Activated T-cell treated with anti-CD3 and anti-CD28 coated beads, Interleukin-2, amount 50 U/mL, for 1 hour (primary cell): ENCODE results near the gene PACRG.

ENCODE experiments used
- DNase-seq: peaks from one replicate; pipeline ENCODE4 v3.0.0-alpha.2; 2020

PACRG gene

DNA sequence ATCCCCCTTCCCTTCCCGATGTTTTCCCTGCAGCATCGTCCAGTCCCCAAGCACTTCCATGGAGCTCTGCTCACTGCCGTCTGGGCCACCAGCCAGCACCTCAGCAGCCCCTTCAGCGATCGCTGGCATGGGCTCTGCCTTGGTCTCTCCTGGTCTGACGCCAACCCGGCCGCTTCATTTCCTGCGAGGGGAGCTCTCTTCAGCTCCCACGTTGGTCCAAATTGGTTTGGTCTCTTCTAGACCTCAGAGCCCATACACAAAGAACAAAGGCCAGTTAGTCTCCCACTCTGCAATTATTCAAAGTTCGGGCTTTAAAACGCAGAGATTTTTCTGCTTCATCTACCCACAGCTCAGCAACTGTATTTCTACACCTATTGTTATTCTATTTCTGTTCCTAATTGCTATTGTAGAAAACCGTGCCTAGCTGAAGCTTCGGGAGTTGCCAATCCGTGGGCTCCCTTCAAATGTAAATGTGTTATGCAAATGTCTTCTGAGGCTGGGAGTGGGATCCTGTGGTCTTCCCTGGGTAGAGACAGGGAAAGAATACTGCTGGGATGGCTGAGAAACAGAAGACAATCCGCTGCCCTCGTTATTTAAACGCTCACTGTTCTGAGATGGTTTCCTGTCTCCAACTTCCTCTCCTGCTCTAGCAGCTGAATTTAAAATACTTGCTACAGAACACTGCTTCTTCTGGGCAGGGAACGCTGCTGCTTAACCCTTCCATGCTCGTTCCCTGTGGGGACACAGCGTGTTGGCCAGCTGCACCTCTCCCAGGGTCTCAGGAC lies 532.5 kb downstream of the PACRG start:
- DNase-seq: no peak

DNA sequence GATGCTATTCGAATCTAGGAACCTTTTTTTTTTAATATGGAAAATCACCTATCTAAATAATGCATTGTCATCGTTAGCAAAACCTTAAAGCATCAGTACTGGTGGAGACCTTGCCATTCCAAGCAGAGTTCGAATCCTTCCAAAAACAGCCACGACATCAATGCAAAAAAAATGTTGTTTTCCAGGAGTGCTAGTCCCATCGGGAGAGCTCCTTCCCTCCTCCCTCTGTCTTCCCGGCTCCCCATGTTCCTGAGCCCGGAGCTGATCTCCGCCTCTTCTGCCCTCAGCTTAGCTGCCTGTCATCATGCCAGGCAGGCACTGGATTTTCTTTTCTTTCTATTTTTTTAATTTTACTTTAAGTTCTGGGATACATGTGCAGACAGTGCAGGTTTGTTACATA lies 533.1 kb downstream of the PACRG start:
- no peak for DNase-seq

DNA sequence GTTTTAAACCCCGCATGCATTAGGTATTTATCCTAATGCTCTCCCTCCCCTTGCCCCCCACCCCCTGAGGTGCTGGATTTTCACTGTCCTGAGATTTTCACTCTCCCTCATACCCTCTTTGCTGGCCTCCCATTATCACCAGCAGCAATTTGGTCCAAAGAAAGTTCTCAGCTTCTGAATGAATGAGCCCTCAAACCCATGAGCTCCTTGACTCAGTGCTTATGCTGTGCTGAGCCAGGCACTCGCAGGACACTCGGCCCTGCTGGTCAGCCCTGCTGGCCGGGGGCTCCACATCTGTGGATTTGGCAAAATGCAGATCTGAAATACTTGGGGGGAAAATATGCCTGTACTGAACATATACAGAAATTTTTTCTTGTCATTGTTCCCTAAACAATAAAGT lies 533.6 kb downstream of the PACRG start:
- DNase-seq: no peak

DNA sequence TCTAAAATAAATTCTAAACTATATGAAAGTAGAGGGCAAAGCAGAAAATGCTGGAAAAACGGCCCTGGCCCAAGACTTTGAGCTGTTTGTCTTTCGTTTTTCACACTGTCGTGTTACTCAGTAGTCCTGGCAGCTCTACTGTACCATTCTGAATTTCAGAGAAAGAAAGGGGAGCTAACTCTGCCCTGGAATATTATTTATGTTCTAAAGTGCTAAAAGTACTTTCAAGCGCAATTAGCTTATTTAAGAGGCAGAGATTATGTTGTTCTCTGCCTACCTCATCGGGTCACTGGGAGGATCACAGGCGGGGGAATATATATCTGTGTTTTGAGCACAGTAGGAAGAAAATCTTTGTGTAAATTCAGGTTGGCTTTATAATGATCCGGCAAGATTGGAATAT lies 534.3 kb downstream of the PACRG start:
- no peak for DNase-seq

DNA sequence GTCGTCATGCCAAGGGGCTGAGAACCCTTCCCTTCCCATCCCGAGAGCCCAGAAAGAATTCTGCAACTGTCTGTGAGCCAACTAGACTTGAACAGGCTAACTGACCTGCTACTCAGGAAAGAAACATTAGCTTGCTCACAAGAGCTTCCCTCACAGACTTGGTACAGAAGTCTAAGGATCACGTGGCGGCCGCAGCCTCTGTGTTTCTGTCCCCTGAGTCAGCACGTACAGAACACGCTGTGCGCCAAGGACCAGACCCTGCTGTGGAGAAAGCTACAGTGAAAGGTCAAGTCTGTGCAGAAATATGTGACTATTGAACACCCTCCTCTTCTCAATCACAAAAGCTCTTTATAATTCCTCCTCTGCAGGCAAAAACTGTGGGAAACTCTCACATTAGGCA lies 535.4 kb downstream of the PACRG start:
- DNase-seq: no peak

DNA sequence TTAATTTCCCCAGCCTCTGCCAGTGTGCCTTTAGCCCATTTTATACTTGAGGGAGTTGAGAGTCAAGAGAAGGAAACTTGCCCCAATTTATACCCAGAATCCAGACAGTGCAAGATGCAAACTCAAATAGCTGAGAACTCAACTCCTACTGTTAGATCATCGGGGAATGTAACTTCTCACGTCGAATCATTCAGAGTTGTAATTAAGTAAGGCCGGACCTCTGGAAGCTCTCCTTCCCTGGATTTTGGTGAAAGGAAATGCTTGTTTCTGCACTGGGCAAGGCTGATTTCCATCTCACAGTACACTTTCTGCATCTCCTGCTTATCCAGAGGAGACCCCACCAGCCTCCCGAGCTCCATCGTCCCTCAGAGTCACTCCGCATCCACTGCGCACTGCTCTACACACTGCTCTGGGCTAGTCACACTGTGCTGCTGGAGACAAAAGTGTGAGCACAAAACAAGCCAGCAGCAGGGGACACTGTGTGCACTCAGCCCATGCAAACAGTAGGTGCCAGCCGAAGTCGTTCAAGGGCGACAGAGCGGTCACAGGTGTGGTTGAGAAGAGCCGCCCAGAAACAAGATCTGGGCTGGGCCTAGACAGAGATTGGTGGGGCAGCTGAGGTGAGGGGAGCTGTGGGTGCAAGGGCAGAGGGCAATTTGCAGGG lies 536.4 kb downstream of the PACRG start:
- no peak for DNase-seq

DNA sequence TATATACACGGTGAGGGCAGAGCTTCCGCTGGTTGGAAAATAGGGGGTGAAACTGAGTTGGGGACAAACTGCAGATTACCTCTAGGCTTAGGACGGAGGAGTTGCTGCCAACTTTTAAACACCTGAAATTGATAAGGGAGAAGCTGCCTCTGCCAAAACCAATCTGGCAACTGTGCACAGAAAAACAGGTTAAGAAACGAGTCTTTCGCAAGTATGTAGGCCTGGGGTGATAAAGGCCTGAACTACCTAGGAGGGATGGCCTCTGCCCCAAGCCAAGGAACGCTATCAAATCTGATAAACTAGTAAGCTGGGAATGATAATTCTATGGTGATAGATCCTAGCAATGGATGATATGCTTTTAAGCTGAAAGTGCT lies 536.9 kb downstream of the PACRG start:
- DNase-seq: no peak

DNA sequence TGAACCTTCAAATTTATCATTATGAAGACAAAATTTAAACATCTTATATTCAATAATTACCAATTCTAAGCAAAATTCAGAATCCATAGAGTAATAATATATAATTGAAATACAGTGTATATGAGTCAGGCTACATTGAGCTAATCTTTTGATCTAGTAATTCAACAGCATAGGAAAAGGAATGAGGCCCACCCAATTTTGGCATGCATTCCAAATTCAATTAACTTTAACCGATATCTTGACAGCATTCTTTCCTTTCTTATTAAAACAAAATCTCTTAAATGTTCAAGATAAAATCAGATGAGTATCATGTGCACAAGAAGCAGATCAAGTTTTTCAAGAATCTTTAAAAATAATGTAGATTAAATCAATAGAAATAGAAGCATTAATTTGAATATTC lies 553.9 kb downstream of the PACRG start:
- no peak for DNase-seq

DNA sequence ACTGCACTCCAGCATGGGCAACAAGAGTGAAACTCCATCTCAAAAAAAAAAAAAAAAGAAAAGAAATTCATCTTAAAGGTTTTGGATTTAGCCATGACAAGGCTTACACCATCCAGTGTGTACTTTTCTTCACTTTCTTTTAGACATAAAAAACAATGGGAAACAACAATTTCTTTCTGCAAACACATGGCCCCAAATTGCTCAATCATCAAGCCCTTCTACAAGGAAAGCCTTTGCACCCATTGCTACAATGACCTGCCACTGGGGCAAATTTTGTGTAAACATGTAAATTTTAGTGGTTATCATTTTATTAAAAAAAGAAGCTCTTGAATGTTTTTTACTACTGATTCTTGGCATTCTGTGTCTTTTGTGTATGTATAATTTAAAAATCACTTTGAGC lies 554.9 kb downstream of the PACRG start:
- DNase-seq: no peak

DNA sequence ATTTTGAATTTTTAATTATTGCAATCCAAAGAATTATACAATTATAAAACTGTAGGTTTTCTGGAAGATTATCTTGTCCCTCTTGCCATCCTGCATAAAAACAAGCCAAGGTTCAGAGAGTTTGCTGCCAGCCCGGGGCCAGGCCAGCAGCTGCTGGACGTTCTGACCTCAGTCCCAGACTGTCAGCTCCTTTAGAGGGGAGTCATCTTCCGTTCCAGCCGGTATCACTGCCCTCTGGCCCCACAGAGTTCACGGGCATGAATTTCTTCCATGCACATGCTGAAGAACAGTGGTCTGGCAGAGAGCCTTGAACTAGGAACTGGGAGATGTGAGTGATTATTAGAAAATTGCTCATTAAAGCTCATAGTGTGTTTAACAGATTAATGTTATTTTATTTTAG lies 556.4 kb downstream of the PACRG start:
- DNase-seq: no peak

DNA sequence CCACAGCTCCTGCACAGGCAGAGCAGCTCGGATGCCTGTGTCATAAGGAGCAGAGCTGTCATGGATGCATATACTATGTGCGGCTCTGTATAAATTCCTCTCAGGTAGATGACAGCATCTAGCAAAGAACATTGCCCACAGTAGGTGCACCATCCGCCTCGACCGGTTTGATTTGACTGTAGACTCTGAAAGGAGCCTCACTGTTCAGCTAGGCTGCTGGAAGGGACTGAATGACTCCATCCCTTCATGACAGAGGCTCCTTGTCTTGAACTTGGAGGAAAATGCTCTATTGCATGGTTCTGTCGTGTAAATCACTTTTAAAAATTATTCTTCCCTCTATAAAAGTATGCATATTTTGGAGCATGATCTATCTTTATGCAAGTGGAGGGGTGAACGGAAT lies 557.9 kb downstream of the PACRG start:
- no peak for DNase-seq

DNA sequence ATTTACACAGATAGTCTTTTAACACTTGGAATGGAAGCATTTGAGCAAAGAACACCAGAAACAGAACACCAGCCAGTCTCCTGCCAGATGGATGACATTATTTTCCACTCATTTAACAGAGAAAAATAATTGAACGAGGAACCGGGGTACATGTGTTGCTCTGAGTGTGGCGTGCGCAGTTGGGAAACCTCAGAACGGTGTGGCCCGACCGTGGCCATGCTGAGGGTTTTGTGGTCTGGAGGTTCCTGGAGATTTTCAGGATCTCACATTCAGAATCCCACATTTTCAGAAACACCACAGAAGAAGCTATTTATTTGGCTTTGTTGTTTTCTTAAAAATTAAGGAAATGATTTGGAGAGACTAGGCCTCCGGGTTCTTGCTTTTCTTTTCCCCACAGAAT lies 559.9 kb downstream of the PACRG start:
- DNase-seq: no peak

DNA sequence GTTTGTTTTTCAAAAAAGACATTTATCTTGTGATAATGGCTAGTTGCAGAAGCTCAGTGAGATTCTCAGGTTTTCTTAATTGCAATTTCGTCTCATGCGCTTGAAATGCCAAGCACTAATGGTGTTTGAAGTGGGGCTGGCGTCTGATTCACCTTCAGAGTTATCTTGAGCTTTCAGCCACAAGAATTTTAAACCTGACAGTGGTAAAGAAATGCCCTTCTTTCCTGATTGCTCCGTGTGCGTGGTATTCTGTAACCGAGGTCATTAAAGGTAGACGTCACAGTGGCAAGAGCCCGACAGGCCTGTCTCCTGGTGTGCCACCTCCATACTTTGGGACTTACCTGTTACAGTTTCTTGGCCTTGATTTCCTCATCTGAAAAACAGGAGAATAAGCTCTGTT lies 560.3 kb downstream of the PACRG start:
- no peak for DNase-seq

DNA sequence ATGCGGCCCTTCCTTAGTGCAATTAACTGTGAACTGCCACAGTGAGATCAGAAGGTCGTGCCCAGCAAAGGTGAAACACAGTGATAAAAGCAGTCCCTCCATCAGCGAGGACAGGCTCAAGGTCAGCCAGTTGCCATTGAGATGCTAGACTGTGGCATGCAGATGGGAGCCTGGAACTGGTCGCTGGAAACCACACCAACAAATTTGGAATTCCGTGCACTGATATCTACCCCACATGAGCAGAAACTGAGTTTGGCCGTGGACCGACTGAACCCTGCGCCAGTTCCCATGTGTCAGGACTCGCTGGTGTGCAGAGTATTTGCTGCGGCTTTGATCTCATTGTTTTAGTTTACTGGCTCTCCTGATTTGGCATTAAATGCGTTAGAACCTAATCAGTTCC lies 561.1 kb downstream of the PACRG start:
- no peak for DNase-seq

DNA sequence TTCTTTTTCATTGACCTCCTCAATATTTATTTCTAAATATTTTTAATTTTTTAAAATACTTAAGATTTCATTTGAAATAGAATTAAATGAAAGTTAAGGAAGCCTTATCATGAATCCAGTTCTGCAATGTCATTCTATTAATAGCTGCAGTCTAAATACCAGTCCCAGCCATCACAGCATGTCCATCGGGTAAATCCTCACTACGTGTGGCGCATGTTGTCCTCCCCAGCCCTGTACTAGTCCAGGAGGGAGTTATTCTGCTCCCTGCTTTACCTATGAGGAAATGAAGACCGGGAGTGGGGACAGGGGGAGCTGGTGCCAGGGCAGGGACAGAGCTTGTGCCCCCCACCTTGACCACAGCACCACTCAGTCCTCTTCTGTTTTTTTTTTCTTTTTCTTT lies 561.7 kb downstream of the PACRG start:
- DNase-seq: no peak

DNA sequence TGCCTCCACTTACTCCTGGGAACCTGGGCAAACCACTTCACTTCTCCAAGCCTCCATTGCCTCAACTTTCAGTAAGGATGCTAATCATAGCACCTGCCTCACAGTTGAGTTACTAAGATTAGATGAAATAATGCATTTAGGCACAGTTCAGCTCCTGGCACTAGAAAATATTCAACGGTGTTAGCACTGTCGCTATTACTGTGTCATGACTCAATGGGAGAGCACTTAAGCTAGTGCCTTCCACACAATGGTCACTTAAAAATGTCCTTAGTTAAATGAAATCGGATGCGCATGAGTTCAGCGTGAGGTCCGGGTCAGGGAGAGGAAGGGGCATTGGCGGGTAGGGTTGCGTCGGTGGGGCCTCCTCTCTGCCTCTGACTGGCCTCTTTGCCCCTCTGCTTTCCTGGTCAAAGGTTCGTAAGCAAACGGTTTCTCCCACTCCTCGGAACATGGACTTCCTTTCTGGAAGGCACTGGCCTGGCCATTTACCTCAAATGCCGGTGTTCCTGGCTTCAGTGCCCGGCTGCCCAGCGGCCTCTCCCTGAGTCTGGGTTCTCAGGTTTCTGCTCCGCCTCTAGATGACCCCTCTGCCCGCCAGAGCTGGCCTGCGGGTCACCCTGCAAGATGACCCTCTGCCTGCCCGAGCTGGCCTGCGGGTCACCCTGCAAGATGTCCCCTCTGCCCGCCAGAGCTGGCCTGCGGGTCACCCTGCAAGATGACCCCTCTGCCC lies 562.9 kb downstream of the PACRG start:
- DNase-seq: no peak

DNA sequence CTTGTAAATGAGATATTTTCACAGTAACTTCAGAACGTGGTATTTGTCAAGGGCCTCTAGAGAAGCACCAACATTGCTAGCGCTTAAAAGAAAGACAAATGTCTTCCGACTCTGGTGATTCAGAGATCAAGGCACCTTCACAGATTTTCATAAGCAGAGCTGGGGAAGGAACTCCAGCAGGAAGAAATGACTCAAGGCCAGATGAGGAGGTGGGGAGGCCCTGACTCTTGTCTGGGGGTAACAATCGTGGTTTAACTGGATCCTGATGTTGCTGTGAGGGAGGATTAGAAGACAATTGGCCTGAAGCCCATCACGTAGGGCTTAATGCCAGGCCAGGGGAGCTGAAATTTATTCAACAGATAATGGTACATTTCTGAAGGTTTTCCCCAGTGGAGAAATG lies 563.8 kb downstream of the PACRG start:
- DNase-seq: no peak

DNA sequence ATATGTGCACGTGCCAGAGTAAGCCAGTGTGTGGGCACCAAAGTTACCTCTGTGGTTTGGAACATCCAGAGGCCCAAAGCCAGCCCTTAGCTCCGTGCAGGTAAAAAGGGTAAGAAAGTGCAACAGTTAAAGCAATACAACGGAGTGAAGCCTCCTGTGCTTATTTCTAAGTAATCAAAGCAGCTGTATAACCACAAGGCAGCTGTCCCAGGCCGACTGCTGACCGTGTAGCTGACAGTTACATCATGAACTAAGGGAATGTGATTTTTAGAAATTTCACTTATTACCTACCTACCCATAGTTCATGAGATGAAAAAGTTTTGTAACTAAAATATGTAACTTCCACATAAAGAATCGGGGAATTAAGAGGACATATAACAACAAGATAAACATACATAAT lies 565.5 kb downstream of the PACRG start:
- DNase-seq: no peak

DNA sequence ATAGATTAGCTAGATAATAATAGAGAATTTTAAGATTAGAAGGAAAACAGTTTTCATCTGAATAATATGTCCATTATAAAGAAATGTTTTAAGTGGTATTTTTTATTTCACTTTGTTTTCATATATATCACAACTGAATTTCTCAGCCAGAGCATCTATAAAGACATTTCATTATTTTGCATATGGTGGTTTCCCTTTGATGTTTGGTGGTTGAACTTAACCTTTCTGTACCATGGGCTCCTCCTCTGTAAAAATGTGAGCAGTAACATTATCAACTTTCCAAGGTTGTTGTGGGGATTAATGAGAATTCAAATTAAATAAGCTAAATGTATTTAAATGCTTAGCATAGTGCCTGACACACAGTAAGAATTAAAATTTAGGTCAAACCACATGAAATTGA lies 567.0 kb downstream of the PACRG start:
- DNase-seq: no peak

DNA sequence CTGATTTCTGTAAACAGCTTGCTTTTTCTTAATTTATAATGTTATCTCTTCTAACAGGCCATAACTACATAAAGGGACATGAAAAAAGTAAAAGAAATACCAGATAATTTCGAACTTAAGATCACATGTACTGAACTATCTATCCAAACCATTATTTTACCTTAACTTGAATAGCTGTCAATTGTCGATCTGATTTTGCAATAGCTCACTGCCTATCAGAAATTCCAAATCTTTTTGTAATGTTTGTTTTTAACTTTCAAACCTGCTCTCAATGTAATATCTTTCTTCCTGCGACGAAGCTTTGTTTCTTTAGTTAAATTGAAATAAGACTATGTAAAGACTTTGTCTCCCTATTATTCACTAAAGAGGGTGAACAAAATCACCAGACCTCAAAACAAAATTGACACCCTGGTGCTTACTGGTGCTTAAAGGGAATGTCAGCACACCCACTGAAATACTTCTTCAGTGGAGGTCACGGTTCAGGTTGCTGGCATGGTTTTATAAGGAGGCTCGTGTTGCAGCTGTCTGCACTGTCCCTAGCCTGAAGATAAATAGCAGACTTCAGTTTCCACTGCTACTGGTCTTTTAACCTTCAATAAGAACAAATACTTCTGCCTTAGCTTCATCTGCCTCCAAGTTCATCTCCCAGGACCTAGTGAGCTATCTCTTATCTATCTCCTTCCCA lies 569.2 kb downstream of the PACRG start:
- no peak for DNase-seq

DNA sequence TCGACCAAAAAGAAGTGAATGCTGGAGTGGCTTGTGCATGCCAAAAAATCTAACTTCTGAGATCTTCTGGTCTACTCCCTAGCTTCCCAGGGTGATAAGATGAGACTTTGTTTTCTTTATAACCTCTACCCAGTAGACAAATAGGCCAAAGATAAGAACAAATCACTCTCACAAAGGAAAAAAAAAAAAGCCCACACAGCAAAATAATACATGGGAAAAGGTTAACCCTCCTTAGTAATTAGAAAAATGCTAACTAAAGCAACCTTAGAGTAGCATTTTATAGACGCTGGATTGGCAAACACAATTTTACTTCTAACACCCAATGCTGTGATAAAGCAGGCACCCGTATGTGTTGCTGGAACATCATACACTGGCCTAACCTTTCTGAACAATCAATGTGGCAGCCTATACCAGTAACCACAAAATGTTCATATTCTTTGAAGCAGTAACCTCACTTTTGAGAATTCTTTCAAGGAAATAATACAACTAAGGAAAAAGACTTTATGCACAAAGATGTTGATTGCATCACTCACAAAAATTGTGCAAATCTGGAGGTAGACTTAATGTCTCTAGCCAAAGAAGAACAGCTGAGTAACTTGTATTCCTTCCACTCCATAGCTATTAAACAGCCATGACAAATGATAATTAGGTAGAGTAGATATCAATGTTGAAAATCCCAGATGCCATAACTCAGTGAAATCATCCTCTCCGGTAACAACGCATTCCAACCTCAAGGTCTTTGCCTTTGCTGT lies 570.5 kb downstream of the PACRG start:
- no peak for DNase-seq

DNA sequence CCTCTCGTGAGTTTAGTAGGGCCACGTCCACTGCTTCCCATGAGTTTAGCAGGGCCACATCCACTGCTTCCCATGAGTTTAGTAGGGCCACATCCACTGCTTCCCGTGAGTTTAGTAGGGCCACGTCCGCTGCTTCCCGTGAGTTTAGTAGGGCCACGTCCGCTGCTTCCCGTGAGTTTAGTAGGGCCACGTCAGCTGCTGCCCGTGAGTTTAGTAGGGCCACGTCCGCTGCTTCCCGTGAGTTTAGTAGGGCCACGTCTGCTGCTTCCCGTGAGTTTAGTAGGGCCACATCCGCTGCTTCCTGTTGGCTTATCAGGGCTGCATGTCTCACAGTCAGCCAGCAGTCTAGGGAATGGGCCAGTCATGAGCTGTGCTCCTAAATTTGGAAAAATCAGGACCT lies 573.1 kb downstream of the PACRG start:
- DNase-seq: no peak
